HG02938 (cell line): ENCODE data around the gene COL21A1.

Experiments used
- ATAC-seq: cut with Tn5 transposase; IDR thresholded peaks from one replicate; pipeline ENCODE4 v1.9.1; 2021; ENCODE audit warnings: mild to moderate bottlenecking, moderate library complexity; ENCODE audit not compliant: unreplicated experiment

COL21A1 gene

DNA sequence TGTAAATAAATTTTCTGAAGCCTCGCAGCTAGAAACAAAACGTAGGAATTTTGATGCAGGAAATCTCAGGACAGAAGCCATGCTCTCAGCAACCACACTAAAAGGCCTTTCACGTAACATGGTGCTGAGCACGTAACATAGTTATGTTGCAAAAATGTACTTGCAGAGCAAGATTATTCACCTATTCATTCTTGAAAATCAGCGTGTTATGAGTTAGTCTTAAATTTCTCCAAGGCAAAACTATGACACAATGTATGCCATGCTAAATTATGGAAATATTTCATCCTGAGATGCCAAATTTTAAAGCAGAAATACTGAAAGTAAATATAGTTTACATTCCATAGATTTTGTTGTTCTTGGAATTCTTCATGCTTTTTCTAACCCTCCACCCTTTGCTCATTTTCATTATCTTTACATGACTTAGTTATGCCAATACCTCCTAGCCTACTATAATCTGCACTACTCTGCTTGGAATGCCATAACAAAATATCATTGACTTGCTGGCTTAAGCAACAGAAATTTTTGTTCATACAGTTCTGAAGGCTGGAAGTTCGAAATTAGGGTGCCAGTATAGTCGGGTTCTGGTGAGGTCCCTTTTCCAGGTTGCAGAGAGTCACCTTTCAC, 192.2 kb downstream of the COL21A1 start:
- ATAC-seq: no peak

DNA sequence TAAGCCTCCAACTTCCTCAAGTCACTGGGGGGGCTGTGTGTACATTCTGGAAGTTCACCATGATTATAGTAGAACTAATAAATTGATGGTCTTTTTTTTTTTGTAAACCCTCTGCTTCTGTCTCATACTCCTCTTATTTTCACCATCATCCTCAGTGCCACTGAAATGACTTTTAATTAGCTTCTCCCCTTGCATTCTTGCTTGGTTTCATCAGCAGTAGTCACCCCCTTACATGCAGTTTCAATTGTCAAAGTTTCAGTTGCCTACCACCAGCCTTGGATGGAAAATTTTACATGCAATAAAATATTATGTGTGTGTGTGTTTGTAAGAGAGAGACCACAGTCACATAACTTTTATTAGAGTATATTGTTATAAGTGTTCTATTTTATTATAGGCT, 196.2 kb downstream of the COL21A1 start:
- no peak for ATAC-seq

DNA sequence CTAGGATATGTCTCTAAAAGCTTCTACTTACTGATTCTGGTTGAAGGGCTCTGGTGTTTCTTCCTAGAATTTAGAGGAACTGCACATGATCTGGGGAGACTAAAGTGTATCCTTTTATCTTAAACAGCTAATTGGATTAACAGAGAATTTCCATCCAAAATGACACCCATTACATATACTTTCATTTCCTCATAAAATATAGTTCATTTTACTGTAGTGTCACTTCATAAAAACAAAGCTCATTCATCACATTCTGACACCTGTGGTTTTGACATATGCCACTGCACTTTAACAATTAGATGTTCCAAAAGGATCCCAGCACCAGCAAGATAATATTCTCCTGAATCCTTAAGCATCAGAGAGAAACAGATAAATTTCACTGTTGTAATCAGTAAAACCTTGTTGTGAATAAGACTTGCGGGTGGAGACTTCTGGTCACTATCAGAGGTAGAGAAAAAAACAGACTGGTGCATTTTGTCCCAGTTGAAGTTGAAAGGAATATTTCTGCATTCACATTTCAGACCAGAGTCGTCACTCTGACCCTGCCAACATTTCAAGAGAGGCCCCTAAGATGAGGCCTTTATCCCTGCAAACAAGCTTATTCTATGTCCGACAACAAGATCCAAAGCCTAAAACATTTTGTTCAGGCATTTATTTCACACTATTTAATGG, 196.7 kb downstream of the COL21A1 start:
- no peak for ATAC-seq

DNA sequence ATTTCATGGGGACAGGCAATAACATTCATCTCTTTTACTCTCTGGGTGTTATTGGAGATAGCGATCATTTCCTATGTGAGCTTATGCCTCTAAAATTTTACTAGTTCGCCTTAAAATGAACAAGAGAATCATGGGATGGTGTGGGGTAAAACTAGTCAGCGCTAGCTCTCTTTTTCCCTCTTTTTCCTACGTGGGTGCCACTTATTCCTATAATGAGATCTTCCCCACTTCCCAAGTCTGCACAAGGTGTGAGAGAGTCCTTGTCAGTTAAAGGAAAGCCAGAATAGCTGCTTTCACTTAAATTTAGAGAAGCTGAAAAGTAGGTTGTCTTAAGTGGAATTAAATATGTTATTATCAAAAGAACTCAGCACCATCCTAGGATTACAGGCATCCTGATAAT, 198.8 kb downstream of the COL21A1 start:
- no peak for ATAC-seq

DNA sequence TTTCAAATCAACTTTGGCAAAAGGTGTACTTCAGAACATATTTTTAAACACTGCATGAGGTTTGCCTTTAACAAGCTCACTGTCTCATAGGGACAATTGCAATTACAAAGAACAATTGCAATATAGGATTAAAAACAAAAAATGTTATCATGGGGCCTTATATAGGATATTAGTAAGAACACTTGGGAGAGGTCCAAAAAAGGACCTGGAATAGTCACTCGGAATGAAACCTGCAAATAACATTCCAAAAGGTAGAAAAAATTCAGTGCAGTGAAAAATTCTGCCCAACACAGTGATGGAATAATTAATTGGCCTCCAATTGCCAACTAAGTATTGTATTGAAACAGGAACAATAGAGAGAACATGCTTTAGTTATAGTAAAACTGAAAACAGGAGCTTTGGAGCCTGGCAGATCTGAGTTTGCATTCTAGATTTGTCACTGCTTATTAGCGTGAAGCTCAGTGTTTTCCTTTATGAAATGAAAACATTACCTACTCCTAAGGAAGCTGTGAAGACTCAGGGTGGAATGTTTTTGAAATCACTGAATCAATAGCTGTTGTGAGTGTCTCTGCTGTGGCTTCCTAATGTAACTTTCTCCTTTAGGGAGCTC, 199.3 kb downstream of the COL21A1 start:
- no peak for ATAC-seq

DNA sequence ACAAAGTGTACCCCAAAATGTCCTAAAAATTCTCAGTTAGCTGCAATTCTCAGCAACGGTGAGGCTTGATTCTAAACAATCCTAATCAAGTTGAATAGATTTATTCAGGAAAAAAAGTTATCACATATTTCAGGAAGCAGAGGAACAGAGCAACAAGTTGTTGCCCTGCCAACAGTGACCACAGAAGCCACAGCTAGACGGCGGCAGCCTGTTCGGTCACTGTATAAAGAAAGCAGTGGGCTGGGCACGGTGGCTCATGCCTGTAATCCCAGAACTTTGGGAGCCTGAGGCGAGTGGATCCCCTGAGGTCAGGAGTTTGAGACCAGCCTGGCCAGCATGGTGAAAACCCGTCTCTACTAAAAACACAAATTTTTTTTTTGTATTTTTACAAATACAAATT, 200.8 kb downstream of the COL21A1 start:
- no peak for ATAC-seq

DNA sequence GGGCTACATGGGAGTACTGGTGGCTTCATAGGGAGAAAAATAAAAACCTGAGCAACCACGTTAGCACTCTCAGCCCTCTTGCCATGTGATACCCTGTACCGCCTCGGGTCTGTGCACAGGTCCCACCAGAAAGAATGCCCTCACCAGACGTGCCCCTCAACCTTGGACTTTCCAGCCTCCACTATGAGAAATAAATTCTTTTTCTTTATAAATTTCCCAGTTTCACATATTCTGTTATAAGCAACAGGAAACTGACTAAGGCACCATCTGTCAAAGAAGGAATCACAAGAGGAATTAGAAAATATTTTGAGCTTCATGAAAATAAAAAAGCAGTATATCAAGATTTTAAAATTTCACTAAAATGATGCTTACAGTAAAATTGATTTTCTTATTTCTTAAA, 203.6 kb downstream of the COL21A1 start:
- ATAC-seq: no peak

DNA sequence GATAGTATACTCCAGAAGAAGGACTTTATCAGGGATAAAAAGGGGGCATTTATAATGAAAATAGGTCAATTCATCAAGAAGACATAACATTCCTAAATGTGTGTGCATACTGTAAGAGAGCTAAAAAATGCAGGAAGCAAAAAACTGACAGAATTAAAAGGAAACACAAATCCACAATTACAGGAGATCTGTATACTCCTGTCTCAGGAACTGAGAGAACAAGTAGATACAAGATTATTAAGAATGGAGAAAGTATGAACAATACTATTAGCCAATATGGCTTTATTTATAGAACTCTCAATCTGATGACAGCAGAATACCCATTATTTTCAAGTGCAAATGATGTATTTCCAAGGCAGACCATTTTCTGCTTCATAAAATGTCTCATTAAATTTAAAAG, 204.3 kb downstream of the COL21A1 start:
- no peak for ATAC-seq

DNA sequence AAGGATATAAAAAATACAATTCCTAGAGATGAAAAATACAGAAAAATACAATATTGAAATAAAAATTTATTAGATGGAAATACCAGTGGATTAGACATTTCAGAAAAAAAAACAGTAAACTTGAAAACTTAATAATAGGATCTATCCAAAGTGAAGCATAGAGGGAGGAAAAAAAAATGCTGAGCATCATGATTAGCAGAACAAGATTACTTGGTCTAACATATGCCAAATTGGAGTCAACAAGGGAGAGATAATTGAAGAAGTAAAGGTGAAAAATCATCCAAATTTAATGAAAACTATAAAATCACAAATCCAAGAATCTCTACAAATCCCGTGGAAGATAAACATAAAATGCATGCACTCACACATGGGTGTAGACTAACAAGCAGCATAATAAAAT, 205.8 kb downstream of the COL21A1 start:
- ATAC-seq: no peak

DNA sequence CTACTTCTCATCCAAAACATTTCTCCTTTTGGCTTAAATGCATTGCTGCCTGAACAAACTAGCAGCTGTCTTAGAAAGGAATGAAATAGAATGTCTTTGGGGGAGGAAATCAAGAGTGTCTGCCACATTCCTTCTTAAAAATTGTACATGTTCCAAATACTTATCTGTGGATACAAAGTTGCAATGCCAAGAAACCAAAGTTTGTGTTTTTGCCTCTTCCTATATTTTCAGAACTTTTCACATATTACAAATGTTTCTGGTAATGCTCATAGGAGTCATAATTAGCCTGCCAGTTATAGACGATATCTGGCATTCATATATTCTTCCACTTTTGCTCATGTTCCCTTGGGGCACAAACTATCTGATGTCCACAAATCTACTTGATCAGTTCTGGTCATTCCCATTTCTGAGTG, 206.5 kb downstream of the COL21A1 start:
- no peak for ATAC-seq

DNA sequence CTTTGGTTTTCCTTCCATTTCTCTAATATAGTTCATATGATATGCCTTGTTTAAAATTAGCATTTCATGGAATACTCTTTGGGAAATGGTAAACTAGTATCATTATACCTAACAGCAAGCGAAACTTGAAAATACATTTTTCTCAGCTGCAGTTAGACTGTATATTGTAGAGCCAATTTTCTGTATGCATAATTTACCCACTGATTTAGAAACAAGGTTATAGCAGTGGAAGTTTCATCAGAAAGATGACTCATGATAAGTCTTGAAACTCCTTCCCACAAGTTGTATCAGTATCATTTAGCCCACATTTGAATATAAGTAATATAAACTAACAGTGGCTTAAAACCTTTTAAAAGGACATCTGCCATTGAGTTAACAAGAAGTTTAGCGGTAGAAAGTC, 207.2 kb downstream of the COL21A1 start:
- no peak for ATAC-seq

DNA sequence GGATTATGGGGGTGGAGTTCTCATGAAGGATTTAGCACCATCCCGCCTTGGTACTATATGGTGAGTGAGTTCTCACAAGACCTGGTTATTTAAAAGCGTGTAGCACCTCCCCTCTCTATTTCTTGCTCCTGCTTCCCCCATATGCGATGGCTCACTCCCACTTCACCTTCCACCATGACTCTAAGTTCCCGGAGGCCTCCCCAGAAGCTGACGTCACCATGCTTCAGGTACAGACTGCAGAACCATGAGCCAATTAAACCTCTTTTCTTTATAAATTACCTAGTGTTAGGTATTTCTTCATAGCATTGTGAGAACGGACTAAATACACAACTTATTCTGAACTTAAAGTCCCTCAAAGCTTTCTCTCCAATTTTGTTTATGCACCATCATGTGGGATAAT, 208.6 kb downstream of the COL21A1 start:
- no peak for ATAC-seq

DNA sequence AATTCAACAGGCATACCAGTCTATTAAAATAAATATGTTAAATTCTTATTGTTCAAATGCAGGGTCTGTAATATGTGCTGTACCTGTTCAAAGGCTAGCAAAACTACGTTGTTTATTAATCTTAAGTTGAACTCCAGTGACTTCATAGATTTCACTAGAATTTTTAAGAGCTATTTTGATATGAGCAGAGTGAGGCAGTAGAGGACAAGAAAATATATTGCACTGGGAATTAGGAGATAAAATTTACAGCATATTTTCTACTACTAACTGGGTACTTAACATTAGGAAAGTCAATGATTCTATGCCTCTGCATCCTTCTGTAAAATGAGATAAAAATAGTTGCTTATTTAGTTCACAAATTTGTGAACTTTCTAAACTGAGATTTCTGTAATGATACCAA, 209.8 kb downstream of the COL21A1 start:
- ATAC-seq: no peak

DNA sequence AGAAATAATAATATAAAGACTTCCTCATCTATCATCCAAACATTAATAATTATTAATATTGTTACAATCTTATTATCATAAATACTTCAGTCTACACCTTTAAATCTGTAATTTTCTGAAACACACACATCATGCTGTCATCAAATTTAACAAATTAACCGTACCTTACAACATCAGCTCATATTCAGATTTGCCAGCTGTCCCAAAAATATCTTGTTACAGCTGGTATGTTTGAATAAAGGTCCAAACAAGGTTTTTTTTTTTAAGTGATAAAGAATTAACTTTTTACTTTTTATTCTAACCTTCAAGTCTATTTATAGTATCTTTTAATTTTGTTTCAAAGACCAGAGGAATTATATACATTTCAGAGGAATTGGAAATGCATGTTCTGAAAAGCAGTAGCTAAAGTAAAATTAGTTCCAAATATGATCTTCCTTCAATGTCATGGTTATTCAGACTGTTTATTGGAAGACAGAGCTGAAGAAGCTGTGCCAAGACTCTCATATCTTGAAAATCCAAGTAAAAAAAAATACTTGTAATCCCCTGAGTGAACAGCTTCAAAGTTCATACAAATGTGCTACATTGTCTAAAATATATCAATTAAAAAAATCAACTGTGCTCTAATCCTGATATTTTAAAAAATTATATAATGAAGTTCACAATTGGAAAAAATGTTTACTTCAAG, 210.3 kb downstream of the COL21A1 start:
- ATAC-seq: no peak

DNA sequence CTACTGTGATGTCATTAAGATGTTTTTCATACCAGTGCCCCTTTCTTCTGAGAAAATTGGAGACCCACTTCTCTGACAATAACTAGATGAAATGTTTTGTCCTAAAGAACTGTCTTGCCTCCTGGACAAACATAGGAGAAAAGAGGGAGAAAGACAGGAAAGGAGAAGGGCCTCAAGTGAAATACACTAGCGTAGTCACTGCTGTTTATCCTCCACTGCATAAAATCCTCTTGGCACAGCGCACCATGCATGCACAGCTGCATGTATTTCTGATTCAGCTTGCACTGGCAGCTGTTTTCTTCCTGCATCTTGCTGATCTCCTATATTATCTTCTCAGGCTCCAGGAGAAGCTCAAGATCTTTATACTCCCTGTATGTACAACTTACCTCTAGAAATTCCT, 214.0 kb downstream of the COL21A1 start:
- no peak for ATAC-seq

DNA sequence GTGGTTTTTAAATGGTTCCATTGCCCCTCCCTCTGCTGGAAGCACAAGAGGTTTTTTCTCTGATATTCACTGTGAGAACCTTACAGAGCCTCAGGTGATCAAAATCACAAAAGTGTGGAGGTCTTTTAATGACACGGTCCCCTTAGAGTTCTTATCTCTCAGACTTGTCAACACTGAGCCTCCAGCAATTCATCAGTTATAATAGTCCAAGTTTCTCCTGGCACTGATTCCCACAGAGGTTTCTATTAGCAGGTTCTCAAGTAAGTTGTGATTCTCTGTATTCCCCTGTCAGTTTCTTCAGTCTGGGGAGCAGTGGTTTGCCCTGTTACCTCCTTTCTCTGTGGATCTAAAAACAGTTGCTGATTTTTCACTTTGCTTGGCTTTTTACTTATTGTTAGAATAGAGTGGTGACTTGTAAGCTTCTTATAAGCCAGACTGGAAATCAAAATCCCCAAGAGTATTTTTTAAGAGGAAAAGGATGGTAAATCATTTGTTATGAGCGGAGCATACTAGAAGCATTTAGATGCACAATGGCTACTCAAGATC, 214.6 kb downstream of the COL21A1 start:
- no peak for ATAC-seq

DNA sequence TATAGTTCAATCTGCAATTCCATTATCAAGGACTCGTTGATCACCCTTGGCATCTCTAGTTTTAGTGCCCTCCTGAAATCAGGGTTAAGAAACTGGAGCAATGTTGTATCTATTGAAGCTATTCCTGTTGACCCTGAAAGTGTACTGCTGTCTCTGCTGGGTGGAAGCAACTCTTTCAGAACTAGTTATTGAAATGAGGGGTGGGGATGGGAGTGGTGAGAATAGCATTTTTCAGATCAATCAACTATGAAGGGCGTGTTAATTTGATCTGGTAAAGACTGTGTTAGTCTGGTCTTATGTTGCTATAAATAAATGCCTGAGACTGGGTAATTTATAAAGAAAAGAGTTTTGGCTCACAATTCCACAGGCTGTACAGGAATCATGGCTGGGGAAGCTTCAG, 219.5 kb downstream of the COL21A1 start:
- ATAC-seq: no peak

DNA sequence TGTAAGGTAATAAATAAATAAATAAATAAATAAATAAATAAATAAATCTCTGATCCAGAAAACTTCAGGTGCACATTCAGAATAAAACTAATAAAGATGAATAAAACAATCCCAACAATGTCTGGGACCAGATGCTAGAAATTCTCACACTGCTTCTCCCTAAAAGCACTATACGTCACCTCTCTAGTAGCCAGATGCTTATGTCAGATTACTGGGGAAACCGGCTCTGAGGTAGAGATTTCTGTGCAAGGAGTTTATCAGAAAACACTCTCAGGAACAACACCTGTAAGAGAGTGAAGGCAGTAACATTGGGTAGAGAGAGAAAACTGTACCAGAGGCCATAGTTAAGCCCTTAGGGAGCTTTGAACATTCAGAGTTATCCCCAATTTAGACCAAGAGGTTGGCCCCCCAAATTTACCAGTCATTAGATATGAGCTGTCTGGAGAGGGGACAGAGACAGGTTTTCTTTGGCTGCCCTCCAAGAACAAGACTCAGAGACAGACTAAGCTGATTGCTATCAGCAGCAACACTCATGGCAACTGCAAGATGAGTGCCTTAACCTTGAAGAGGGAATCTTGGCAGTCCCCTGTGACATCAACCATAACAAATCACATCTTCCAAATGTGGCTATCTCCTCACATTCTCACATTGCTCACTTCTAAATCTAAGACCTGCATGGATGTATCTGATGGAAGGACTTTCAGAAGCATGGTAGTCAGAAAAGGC, 220.8 kb downstream of the COL21A1 start:
- no peak for ATAC-seq

DNA sequence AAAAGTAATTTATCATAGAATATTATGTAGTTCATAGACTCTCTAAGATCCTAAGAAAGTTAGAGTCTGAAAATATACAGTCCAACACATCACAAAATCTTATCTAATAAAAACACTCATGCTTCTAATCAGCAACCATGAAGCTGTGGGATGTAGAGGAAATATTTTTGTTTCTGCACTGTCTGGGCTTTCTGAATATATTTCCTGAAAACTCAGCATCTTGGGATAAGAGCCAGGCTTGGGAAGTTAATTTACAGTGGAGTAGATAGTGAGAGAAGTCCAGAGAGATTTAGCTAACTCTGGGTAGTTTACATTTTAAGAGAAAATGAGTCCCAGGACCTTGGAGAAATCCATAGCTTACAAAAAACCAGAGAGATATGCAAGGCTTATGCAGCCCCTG, 221.6 kb downstream of the COL21A1 start:
- ATAC-seq: no peak

DNA sequence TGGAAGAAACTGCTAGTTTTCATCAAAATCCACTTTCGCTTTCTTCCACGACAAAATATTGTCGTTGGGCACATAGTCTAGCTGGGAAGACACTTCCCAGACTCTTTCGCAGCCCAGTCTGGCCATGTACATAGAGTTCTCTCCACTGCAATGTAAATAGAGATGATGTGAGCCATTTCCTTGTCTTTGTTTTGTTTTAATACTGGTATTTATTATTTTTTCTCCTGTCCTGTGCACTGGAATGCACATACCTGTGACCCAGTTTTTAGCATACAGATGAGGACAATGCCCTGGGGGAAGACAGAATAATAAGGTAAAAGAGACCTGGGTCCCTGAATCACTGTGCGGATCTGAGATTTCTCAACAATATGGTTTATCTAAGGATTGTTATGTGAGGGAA, 222.4 kb downstream of the COL21A1 start:
- ATAC-seq: no peak

DNA sequence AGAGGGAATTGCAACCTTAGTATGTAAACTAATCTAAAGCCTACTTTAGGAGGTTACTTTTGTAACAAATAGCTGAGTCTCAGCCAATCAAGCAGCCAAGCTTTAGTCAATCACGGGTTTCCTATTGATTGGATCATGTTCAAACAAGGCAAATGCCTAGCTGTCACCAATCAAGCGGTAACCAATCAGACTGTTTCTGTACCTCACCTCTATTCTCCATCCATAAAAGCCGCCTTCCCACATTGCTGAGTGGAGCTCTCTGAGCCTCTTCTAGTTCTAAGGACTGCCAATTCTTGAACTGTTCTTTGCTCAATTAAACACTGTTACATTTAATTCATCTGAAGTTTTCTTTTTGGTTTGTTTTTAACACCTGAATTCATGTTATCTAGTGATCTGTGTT, 223.6 kb downstream of the COL21A1 start:
- ATAC-seq: no peak
